ENCODE data around the gene RCSD1.

- TF ChIP-seq POLR2A (IDR thresholded peaks at IDR 0.05; ENCODE audit: low read depth, low read length) = no peak
- no peak for TF ChIP-seq TAF1 (IDR thresholded peaks at IDR 0.05; ENCODE audit: low read depth, low read length)
- TF ChIP-seq POLR2AphosphoS5 (IDR thresholded peaks at IDR 0.05; ENCODE audit: low read depth, low read length) = no peak
- no peak for TF ChIP-seq POU2F2 (IDR thresholded peaks at IDR 0.05; ENCODE audit: low read depth, low read length)
- TF ChIP-seq PAX5 (IDR thresholded peaks at IDR 0.05; ENCODE audit: insufficient read depth, low read length, severe bottlenecking) = no peak
Measured at GRCh38 chr1:167594822-167595221, 35.2 kb upstream of the RCSD1 start.

Data from GM12891 (cell line).